Neural cell (in vitro differentiated cells): ENCODE results near the gene PARVA. TPM values are rescaled to one million over a fixed set of nuclear protein-coding genes. Genes with fewer than 3 reads are reported as not detected.

Experiments used
- H2AFZ ChIP-seq: fragments of 200-600, 300-800 bp; sonication (generic), shearing (Covaris generic); 2 replicates; pipeline ENCODE4 v1.6.0; 2014; ENCODE audit warnings: low read depth, mild to moderate bottlenecking, antibody characterized with exemption, low read length, moderate library complexity
- H3F3A ChIP-seq: fragments of 200-600 bp; shearing (Covaris generic); 2 replicates; pipeline ENCODE4 v1.6.1; 2016; ENCODE audit warnings: mild to moderate bottlenecking, moderate library complexity, mixed read lengths, antibody characterized with exemption, low read length; ENCODE audit not compliant: insufficient read depth, poor library complexity, severe bottlenecking
- H3K27ac ChIP-seq: fragments of 200-600, 300-800 bp; sonication (generic), shearing (Covaris generic); 2 replicates; pipeline ENCODE4 v1.5.1; 2014; ENCODE audit warnings: mild to moderate bottlenecking, low read length, moderate library complexity
- H3K27me3 ChIP-seq: fragments of 300-800, 200-600 bp; sonication (generic), shearing (Covaris generic); 2 replicates; pipeline ENCODE4 v1.6.0; 2014; ENCODE audit warnings: mild to moderate bottlenecking, low read depth, low read length, moderate library complexity; ENCODE audit not compliant: insufficient read depth
- H3K36me3 ChIP-seq: fragments of 300-800, 200-600 bp; sonication (generic), shearing (Covaris generic); 2 replicates; pipeline ENCODE4 v1.5.1; 2014; ENCODE audit warnings: mild to moderate bottlenecking, antibody characterized with exemption, low read length, moderate library complexity; ENCODE audit not compliant: insufficient read depth
- H3K4me2 ChIP-seq: fragments of 300-800, 200-600 bp; sonication (generic), shearing (Covaris generic); 2 replicates; pipeline ENCODE4 v1.6.0; 2014; ENCODE audit warnings: mild to moderate bottlenecking, low read length
- H3K4me3 ChIP-seq: fragments of 300-800, 200-600 bp; sonication (generic), shearing (Covaris generic); 2 replicates; pipeline ENCODE4 v1.5.1; 2014; ENCODE audit warnings: mild to moderate bottlenecking, low read length, moderate library complexity
- H3K79me2 ChIP-seq: fragments of 200-600 bp; shearing (Covaris generic); replicated peaks from 2 replicates; pipeline ENCODE4 v1.6.0; 2014; ENCODE audit warnings: mild to moderate bottlenecking, low read length, moderate library complexity; ENCODE audit not compliant: insufficient read depth
- H3K9ac ChIP-seq: fragments of 300-800, 200-600 bp; sonication (generic), shearing (Covaris generic); 2 replicates; pipeline ENCODE4 v1.6.1; 2016; ENCODE audit warnings: mild to moderate bottlenecking, low read length, mixed read lengths
- H3K9me2 ChIP-seq: fragments of 200-600 bp; shearing (Covaris generic); 2 replicates; pipeline ENCODE4 v1.6.1; 2016; ENCODE audit warnings: mild to moderate bottlenecking, low read length, mixed read lengths; ENCODE audit not compliant: insufficient read depth
- H3K9me3 ChIP-seq: fragments of 200-600, 300-800 bp; sonication (generic), shearing (Covaris generic); 2 replicates; pipeline ENCODE4 v1.6.1; 2016; ENCODE audit warnings: mild to moderate bottlenecking, mixed run types, low read length, moderate library complexity, mixed read lengths
- H4K20me1 ChIP-seq: fragments of 200-600 bp; shearing (Covaris generic); 2 replicates; pipeline ENCODE4 v1.6.1; 2016; ENCODE audit warnings: mild to moderate bottlenecking, mixed run types; ENCODE audit not compliant: insufficient read depth
- EP300 ChIP-seq: fragments of 450-650 bp; conservative IDR thresholded peaks from 2 replicates; pipeline ENCODE4 v1.6.1; 2014; ENCODE audit warnings: antibody characterized with exemption, mild to moderate bottlenecking, moderate library complexity; ENCODE audit not compliant: poor library complexity, severe bottlenecking
- EZH2 ChIP-seq: fragments of 200-600, 300-800 bp; shearing (Covaris generic), sonication (generic); IDR thresholded peaks from 2 replicates; pipeline ENCODE4 v1.6.1; 2014; ENCODE audit warnings: antibody characterized with exemption, low read length, borderline replicate concordance, mild to moderate bottlenecking; ENCODE audit not compliant: insufficient read depth, poor library complexity, severe bottlenecking
- MXI1 ChIP-seq: fragments of 450-650 bp; conservative IDR thresholded peaks from 2 replicates; pipeline ENCODE4 v1.6.1; 2014; ENCODE audit warnings: antibody characterized with exemption, mild to moderate bottlenecking; ENCODE audit not compliant: poor library complexity, severe bottlenecking
- POLR2AphosphoS5 ChIP-seq: IDR thresholded peaks from 2 replicates; pipeline ENCODE4 v1.6.1; 2012
- RAD21 ChIP-seq: fragments of 450-650 bp; conservative IDR thresholded peaks from 2 replicates; pipeline ENCODE4 v1.6.1; 2014; ENCODE audit warnings: antibody characterized with exemption, mild to moderate bottlenecking, moderate library complexity
- SMC3 ChIP-seq: fragments of 450-650 bp; conservative IDR thresholded peaks from 2 replicates; pipeline ENCODE4 v1.6.1; 2014; ENCODE audit warnings: antibody characterized with exemption, mild to moderate bottlenecking, moderate library complexity; ENCODE audit not compliant: poor library complexity
- TAF1 ChIP-seq: IDR thresholded peaks from 2 replicates; pipeline ENCODE4 v1.6.1; 2012; ENCODE audit warnings: low read depth
- polyA plus RNA-seq: library from polyadenylated mRNA; depleted of rRNA; stranded (reverse); fragments of >200 nt; gene quantifications from 2 replicates; pipeline ENCODE4 v1.2.3, GENCODE V29; 2014
- TF ChIP-seq, protein P1 (sequence below): fragments of 450-650 bp; IDR thresholded peaks from 2 replicates; pipeline ENCODE4 v1.5.1; 2014; ENCODE audit warnings: antibody characterized with exemption, mild to moderate bottlenecking, moderate library complexity; ENCODE audit not compliant: poor library complexity, severe bottlenecking
- TF ChIP-seq, protein P2 (sequence below): IDR thresholded peaks from 2 replicates; pipeline ENCODE4 v1.6.1; 2012; ENCODE audit warnings: borderline replicate concordance

The PARVA gene
- polyA plus RNA-seq, 1 donor from 2014 or later = 0.94 TPM

DNA sequence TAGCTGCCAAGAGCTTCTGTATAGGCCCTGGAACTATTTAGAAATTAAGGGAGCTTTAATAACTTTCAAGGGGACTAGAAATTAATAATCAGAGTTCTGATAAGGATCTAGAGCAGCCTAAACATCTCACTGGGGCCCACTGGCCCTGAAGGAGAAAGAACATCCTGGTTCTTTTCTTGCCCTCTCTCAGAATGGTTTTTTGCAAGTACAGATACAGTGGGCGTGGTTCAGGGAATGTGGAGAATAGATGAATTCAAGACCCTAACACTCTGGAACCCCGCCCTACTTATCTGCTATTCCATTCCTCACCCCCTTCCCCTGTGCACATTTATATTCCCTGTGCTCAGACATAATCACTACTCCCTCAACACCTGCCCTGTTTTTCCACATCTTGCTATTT is 90.2 kb downstream of the PARVA start:
- no peaks in the 10 kb centered on the region for H3K9me2 ChIP-seq
- no peaks in the 10 kb centered on the region for H3K79me2 ChIP-seq
- H3K27ac ChIP-seq = no peak overlapping the region
- peaks cover 3% of the 10 kb centered on the region for H3K9me3 ChIP-seq
- H3K4me3 ChIP-seq = no peak overlapping the region
- no peak overlapping the region for H2AFZ ChIP-seq
- H3K4me2 ChIP-seq = no peak overlapping the region
- H3K27me3 ChIP-seq = no peaks in the 10 kb centered on the region
- no peak for TF ChIP-seq TAF1
- no peak for TF ChIP-seq SMC3
- no peak for TF ChIP-seq EZH2
- TF ChIP-seq, protein P1, sequence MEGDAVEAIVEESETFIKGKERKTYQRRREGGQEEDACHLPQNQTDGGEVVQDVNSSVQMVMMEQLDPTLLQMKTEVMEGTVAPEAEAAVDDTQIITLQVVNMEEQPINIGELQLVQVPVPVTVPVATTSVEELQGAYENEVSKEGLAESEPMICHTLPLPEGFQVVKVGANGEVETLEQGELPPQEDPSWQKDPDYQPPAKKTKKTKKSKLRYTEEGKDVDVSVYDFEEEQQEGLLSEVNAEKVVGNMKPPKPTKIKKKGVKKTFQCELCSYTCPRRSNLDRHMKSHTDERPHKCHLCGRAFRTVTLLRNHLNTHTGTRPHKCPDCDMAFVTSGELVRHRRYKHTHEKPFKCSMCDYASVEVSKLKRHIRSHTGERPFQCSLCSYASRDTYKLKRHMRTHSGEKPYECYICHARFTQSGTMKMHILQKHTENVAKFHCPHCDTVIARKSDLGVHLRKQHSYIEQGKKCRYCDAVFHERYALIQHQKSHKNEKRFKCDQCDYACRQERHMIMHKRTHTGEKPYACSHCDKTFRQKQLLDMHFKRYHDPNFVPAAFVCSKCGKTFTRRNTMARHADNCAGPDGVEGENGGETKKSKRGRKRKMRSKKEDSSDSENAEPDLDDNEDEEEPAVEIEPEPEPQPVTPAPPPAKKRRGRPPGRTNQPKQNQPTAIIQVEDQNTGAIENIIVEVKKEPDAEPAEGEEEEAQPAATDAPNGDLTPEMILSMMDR = no peak
- TF ChIP-seq, protein P2, sequence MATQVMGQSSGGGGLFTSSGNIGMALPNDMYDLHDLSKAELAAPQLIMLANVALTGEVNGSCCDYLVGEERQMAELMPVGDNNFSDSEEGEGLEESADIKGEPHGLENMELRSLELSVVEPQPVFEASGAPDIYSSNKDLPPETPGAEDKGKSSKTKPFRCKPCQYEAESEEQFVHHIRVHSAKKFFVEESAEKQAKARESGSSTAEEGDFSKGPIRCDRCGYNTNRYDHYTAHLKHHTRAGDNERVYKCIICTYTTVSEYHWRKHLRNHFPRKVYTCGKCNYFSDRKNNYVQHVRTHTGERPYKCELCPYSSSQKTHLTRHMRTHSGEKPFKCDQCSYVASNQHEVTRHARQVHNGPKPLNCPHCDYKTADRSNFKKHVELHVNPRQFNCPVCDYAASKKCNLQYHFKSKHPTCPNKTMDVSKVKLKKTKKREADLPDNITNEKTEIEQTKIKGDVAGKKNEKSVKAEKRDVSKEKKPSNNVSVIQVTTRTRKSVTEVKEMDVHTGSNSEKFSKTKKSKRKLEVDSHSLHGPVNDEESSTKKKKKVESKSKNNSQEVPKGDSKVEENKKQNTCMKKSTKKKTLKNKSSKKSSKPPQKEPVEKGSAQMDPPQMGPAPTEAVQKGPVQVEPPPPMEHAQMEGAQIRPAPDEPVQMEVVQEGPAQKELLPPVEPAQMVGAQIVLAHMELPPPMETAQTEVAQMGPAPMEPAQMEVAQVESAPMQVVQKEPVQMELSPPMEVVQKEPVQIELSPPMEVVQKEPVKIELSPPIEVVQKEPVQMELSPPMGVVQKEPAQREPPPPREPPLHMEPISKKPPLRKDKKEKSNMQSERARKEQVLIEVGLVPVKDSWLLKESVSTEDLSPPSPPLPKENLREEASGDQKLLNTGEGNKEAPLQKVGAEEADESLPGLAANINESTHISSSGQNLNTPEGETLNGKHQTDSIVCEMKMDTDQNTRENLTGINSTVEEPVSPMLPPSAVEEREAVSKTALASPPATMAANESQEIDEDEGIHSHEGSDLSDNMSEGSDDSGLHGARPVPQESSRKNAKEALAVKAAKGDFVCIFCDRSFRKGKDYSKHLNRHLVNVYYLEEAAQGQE = no peak
- TF ChIP-seq RAD21 = no peak
- TF ChIP-seq POLR2AphosphoS5 = no peak
- no peak for TF ChIP-seq EP300
- H3K36me3 ChIP-seq = no peaks in the 10 kb centered on the region
- H3K9ac ChIP-seq = no peak overlapping the region
- H4K20me1 ChIP-seq = no peaks in the 10 kb centered on the region
- no peaks in the 10 kb centered on the region for H3F3A ChIP-seq

DNA sequence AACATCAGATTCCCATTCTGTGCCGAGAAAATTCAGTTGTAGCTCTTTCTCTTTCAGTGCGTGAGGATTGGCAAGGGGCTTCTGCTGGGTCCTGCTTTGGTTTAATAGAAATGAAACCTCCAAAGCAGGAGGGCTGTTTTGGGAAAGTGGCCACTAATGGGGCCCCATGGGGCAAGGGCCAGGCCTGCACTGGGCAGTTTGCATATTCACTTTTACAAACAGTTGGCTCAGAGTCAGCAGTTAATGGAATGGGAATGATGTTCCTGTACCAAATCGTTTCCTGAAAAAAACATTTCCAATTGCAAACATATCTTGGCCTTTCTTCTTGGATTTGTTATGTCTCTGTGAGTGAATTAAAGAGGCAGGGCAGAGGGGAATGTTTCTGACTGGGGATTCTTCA is 92.1 kb downstream of the PARVA start:
- H3K9me2 ChIP-seq = no peaks in the 10 kb centered on the region
- peaks cover 3% of the 10 kb centered on the region for H3K9me3 ChIP-seq
- no peak overlapping the region for H3K9ac ChIP-seq
- no peaks in the 10 kb centered on the region for H3F3A ChIP-seq
- no peaks in the 10 kb centered on the region for H4K20me1 ChIP-seq
- no peak overlapping the region for H3K4me3 ChIP-seq
- no peak overlapping the region for H2AFZ ChIP-seq
- no peaks in the 10 kb centered on the region for H3K36me3 ChIP-seq
- TF ChIP-seq TAF1 = no peak
- TF ChIP-seq EZH2 = no peak
- TF ChIP-seq EP300 = no peak
- TF ChIP-seq SMC3 = no peak
- no peak for TF ChIP-seq RAD21
- no peak for TF ChIP-seq MXI1
- TF ChIP-seq, protein P1 = no peak
- TF ChIP-seq, protein P2 = no peak
- TF ChIP-seq POLR2AphosphoS5 = no peak
- no peaks in the 10 kb centered on the region for H3K27me3 ChIP-seq
- H3K27ac ChIP-seq = no peak overlapping the region
- no peaks in the 10 kb centered on the region for H3K79me2 ChIP-seq
- no peak overlapping the region for H3K4me2 ChIP-seq
